ENCODE measurements around the gene CTBP1.

DNA sequence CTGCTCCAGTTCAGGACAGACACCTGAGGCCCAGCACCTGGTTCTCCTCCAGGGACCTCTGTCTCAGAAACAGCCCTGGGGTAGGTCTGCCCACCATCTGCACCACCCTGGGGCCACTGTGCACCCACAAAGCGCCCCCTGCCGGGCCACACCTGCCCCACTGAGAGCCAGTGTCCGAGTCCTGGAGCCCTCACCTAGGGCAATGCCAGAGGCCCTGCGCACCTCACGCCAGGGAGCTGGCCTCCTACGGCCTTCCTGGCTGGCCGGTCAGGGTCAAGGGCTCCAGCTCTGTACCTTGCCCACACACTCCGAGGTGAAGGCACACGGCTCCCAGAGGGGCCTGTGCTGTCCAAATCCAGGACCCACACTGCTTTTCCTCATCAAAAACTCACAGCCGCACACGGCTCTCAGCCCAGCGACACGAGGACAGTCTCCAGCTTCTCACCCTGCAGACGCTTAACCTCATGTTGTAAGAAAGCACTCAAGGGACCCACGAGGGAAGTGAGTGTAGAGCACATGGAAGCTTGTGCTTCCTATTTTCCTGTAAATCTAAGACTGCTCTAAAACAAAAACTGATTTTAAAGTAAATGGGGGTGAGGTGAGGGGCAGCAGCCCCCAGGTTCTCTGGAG lies 5.4 kb downstream of the CTBP1 start:
- TF ChIP-seq, protein P1, sequence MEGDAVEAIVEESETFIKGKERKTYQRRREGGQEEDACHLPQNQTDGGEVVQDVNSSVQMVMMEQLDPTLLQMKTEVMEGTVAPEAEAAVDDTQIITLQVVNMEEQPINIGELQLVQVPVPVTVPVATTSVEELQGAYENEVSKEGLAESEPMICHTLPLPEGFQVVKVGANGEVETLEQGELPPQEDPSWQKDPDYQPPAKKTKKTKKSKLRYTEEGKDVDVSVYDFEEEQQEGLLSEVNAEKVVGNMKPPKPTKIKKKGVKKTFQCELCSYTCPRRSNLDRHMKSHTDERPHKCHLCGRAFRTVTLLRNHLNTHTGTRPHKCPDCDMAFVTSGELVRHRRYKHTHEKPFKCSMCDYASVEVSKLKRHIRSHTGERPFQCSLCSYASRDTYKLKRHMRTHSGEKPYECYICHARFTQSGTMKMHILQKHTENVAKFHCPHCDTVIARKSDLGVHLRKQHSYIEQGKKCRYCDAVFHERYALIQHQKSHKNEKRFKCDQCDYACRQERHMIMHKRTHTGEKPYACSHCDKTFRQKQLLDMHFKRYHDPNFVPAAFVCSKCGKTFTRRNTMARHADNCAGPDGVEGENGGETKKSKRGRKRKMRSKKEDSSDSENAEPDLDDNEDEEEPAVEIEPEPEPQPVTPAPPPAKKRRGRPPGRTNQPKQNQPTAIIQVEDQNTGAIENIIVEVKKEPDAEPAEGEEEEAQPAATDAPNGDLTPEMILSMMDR (IDR thresholded peaks at IDR 0.05; ENCODE audit: poor library complexity, severe bottlenecking): no peak
- TF ChIP-seq MXI1 (conservative IDR thresholded peaks at IDR 0.05; ENCODE audit: poor library complexity, severe bottlenecking) (no peak), POLR2AphosphoS5 (IDR thresholded peaks at IDR 0.05) (no peak), EP300 (conservative IDR thresholded peaks at IDR 0.05; ENCODE audit: poor library complexity, severe bottlenecking) (no peak), EZH2 (IDR thresholded peaks at IDR 0.05; ENCODE audit: borderline replicate concordance, insufficient read depth, low read length, poor library complexity, severe bottlenecking) (no peak), TAF1 (IDR thresholded peaks at IDR 0.05; ENCODE audit: low read depth) (no peak), SMC3 (conservative IDR thresholded peaks at IDR 0.05; ENCODE audit: poor library complexity) (no peak)
